Endothelial cell of umbilical vein (primary cell): Measurements from ENCODE around the gene VPS16. TPM values are rescaled to one million over a fixed set of nuclear protein-coding genes. Genes with fewer than 3 reads are reported as not detected.

ENCODE experiments used
- BruUV-seq: library from RNA; stranded (reverse); fragments of 400-500 nt; replicated peaks from 2 replicates; lab custom pipeline; 2021; lab: Mats Ljungman, UMichigan
- CTCF ChIA-PET: fragments of 300-600, 350-600 bp; sonication (Branson Sonifier 250); formaldehyde crosslinking; loops from one replicate; lab custom pipeline; 2021; ENCODE audit warnings: antibody characterized with exemption, inconsistent platforms; lab: Charles Lee
- POLR2A ChIA-PET: fragments of 300-600, 350-600 bp; sonication (Branson Sonifier 250); formaldehyde crosslinking; loops from one replicate; lab custom pipeline; 2021; ENCODE audit warnings: antibody characterized with exemption, inconsistent platforms; lab: Charles Lee
- DNase-seq: peaks from one replicate; pipeline ENCODE4 v3.0.0-alpha.2; 2011; ENCODE audit warnings: low read depth, low spot score
- FAIRE-seq: peaks from 2 replicates; lab custom pipeline; 2011; peaks lifted over from hg19 to GRCh38; lab: Jason Lieb, UNC
- H2AFZ ChIP-seq: 2 replicates; pipeline ENCODE4 v1.6.0; 2012; ENCODE audit warnings: low read depth, low read length, control low read depth, inconsistent platforms
- H3K27ac ChIP-seq: 2 replicates; pipeline ENCODE4 v1.5.1; 2011; ENCODE audit warnings: low read depth, mild to moderate bottlenecking, control low read depth, low read length, moderate library complexity; ENCODE audit not compliant: insufficient read depth
- H3K27me3 ChIP-seq, 2 experiments: 2 replicates each; pipeline versions ENCODE4 v1.6.0 to v1.6.1; 2011; ENCODE audit warnings: low read length in 2 of 2, mixed read lengths in 1 of 2; ENCODE audit not compliant: control insufficient read depth in 2 of 2, insufficient read depth in 2 of 2
- H3K36me3 ChIP-seq, 2 experiments: 2 replicates in 1 of 2; 3 replicates in 1 of 2; pipeline ENCODE4 v1.5.1; 2011; ENCODE audit warnings: low read length in 2 of 2, mild to moderate bottlenecking in 1 of 2, moderate library complexity in 1 of 2; ENCODE audit not compliant: control insufficient read depth in 2 of 2, insufficient read depth in 2 of 2; ENCODE audit errors: extremely low read depth in 1 of 2
- H3K4me1 ChIP-seq: 3 replicates; pipeline ENCODE4 v1.5.1; 2011; ENCODE audit warnings: mild to moderate bottlenecking, low read length; ENCODE audit not compliant: control insufficient read depth, insufficient read depth; ENCODE audit errors: extremely low read depth
- H3K4me2 ChIP-seq: 2 replicates; pipeline ENCODE4 v1.6.1; 2011; ENCODE audit warnings: low read length, control low read depth, mixed read lengths; ENCODE audit not compliant: insufficient read depth
- H3K4me3 ChIP-seq, 3 experiments: fragments of 200-600 bp in 1 of 3; sonication (generic), shearing (Covaris generic) in 1 of 3; replicated peaks in 1 of 3; 2 replicates each; pipeline ENCODE4 v1.5.1; 2011 to 2016; ENCODE audit warnings: control low read depth in 3 of 3, low read length in 3 of 3, mild to moderate bottlenecking in 2 of 3, inconsistent platforms in 1 of 3, low read depth in 1 of 3, moderate library complexity in 1 of 3; ENCODE audit not compliant: insufficient read depth in 1 of 3
- H3K79me2 ChIP-seq: 2 replicates; pipeline ENCODE4 v1.6.0; 2012; ENCODE audit warnings: low read length, inconsistent platforms; ENCODE audit not compliant: control insufficient read depth, insufficient read depth
- H3K9ac ChIP-seq: replicated peaks from 2 replicates; pipeline ENCODE3; 2011; ENCODE audit warnings: low read length, control low read depth; ENCODE audit not compliant: insufficient read depth; ENCODE audit errors: extremely low read depth
- H3K9me1 ChIP-seq: replicated peaks from 3 replicates; pipeline ENCODE4 v1.6.0; 2011; ENCODE audit warnings: mild to moderate bottlenecking, low read length; ENCODE audit not compliant: control insufficient read depth, insufficient read depth; ENCODE audit errors: extremely low read depth
- H3K9me3 ChIP-seq: replicated peaks from 2 replicates; pipeline ENCODE4 v1.5.1; 2012; ENCODE audit warnings: low read length, inconsistent platforms; ENCODE audit not compliant: control insufficient read depth, insufficient read depth
- H4K20me1 ChIP-seq: replicated peaks from 2 replicates; pipeline ENCODE3; 2011; ENCODE audit warnings: mild to moderate bottlenecking, low read length; ENCODE audit not compliant: control insufficient read depth, insufficient read depth; ENCODE audit errors: extremely low read depth
- EZH2 ChIP-seq: IDR thresholded peaks from 2 replicates; pipeline ENCODE4 v1.6.1; 2012; ENCODE audit warnings: borderline replicate concordance, low read depth, mild to moderate bottlenecking, moderate library complexity, low read length, inconsistent platforms; ENCODE audit not compliant: severe bottlenecking
- FOS ChIP-seq: IDR thresholded peaks from 2 replicates; pipeline ENCODE4 v1.6.1; 2011; ENCODE audit warnings: mild to moderate bottlenecking, low read length, moderate library complexity, borderline replicate concordance; ENCODE audit not compliant: insufficient read depth
- GATA2 ChIP-seq: IDR thresholded peaks from 2 replicates; pipeline ENCODE4 v1.7.0; 2011; ENCODE audit warnings: low read depth, mild to moderate bottlenecking, moderate library complexity, mixed read lengths, low read length; ENCODE audit not compliant: insufficient read length, insufficient read depth
- JUN ChIP-seq: IDR thresholded peaks from 2 replicates; pipeline ENCODE4 v1.6.1; 2011; ENCODE audit warnings: borderline replicate concordance, low read depth; ENCODE audit not compliant: insufficient read length, insufficient read depth
- MYC ChIP-seq: IDR thresholded peaks from one replicate; pipeline ENCODE4 v1.6.1; 2011; ENCODE audit warnings: mild to moderate bottlenecking, low read depth, low read length
- POLR2A ChIP-seq: IDR thresholded peaks from 2 replicates; pipeline ENCODE4 v1.6.1; 2012; ENCODE audit warnings: low read depth, mild to moderate bottlenecking, control low read depth, low read length
- POLR2AphosphoS5 ChIP-seq: IDR thresholded peaks from 2 replicates; pipeline ENCODE4 v1.6.1; 2012; ENCODE audit warnings: low read depth, mild to moderate bottlenecking, control low read depth, low read length, moderate library complexity; ENCODE audit not compliant: insufficient read depth
- dilution Hi-C: fragments of 300-500 bp; cut with MboI; formaldehyde crosslinking; loops from one replicate; pipeline ENCODE4 v1.15.0; 2019; ENCODE audit warnings: low sequenced_read_pairs; ENCODE audit not compliant: extremely low pct_ligation_motif_present
- intact Hi-C: fragments of 100-400 bp; cut with micrococcal nuclease; formaldehyde crosslinking; loops from one replicate; pipeline ENCODE4 v1.10.0; 2022
- polyA plus RNA-seq, 4 experiments: library from polyadenylated mRNA; depleted of rRNA in 3 of 4; stranded (reverse) in 3 of 4; unstranded in 1 of 4; fragments of >200 nt; gene quantifications; 2 replicates each; pipeline versions ENCODE4 v1.2.1 to v1.2.3, GENCODE V29; 2011 to 2012; ENCODE audit warnings: missing spikeins in 1 of 4
- total RNA-seq: library from RNA; stranded (reverse); gene quantifications from 2 replicates; pipeline ENCODE4 v1.2.3, GENCODE V29; 2021
- TF ChIP-seq, protein P1 (sequence below), 2 donors: IDR thresholded peaks; 1 replicate in 1 of 2; 2 replicates in 1 of 2; pipeline ENCODE4 v1.5.1; 2011; ENCODE audit warnings: low read length in 2 of 2, mild to moderate bottlenecking in 2 of 2, moderate library complexity in 2 of 2, control low read depth in 1 of 2, inconsistent platforms in 1 of 2, low read depth in 1 of 2; ENCODE audit not compliant: insufficient read depth in 1 of 2; ENCODE audit errors: extremely low read depth in 1 of 2
- TF ChIP-seq, protein P2 (sequence below): IDR thresholded peaks from 2 replicates; pipeline ENCODE4 v1.6.1; 2011; ENCODE audit not compliant: insufficient read depth, insufficient read length

Gene VPS16
- total and polyA plus RNA-seq, 2 donors (not counting 3 experiments of a cell fraction or from before 2014, with no cell fraction given) = 37.6 to 42.3 TPM

DNA sequence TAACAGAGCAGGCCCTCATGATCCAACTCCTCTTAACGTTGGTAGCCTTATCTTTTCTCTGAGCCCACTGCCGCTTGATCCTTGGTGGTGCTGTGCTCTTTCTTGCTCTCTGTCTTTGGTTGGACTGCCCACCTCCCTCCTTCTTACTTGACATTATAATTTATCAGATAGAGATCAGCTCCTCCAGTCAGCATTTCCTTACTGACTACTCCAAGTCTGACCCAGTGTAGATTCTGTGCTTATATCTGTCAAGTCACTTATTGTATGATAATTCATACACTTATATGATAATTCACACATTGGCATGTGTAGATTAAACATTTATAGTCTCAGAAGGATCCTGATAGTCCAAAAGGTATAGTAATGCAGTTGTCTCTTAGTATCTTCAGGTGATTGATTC lies 50.8 kb downstream of the VPS16 start:
- H3K4me2 ChIP-seq = no peak overlapping the region
- no peak for FAIRE-seq
- peaks cover 17% of the 10 kb centered on the region for H3K4me1 ChIP-seq

More for the DNA sequence above, 50.8 kb downstream of the VPS16 start:
- H3K9me3 ChIP-seq = no peaks in the 10 kb centered on the region
- no peak overlapping the region for H3K9ac ChIP-seq
- POLR2A ChIA-PET = no interaction called here
- dilution Hi-C loops (no loop called here), intact Hi-C loops (no loop called here)
- no peaks in the 10 kb centered on the region for H3K36me3 ChIP-seq
- TF ChIP-seq POLR2AphosphoS5 (no peak), GATA2 (no peak), EZH2 (no peak), MYC (no peak), POLR2A (no peak), FOS (no peak), JUN (no peak)
- TF ChIP-seq, protein P1, sequence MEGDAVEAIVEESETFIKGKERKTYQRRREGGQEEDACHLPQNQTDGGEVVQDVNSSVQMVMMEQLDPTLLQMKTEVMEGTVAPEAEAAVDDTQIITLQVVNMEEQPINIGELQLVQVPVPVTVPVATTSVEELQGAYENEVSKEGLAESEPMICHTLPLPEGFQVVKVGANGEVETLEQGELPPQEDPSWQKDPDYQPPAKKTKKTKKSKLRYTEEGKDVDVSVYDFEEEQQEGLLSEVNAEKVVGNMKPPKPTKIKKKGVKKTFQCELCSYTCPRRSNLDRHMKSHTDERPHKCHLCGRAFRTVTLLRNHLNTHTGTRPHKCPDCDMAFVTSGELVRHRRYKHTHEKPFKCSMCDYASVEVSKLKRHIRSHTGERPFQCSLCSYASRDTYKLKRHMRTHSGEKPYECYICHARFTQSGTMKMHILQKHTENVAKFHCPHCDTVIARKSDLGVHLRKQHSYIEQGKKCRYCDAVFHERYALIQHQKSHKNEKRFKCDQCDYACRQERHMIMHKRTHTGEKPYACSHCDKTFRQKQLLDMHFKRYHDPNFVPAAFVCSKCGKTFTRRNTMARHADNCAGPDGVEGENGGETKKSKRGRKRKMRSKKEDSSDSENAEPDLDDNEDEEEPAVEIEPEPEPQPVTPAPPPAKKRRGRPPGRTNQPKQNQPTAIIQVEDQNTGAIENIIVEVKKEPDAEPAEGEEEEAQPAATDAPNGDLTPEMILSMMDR (IDR thresholded peaks at IDR 0.05; ENCODE audit: extremely low read depth in 1 of 2, insufficient read depth in 1 of 2, low read depth in 1 of 2, low read length in 2 of 2) = no peak
- TF ChIP-seq, protein P2, sequence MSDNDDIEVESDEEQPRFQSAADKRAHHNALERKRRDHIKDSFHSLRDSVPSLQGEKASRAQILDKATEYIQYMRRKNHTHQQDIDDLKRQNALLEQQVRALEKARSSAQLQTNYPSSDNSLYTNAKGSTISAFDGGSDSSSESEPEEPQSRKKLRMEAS = no peak
- no peaks in the 10 kb centered on the region for H3K27me3 ChIP-seq
- no peak overlapping the region for H2AFZ ChIP-seq
- H3K27ac ChIP-seq = no peak overlapping the region
- CTCF ChIA-PET = no interaction called here
- H3K9me1 ChIP-seq = no peaks in the 10 kb centered on the region
- H3K4me3 ChIP-seq = no peak overlapping the region
- no peak for DNase-seq
- no TSS peak for BruUV-seq
- peaks cover 2% of the 10 kb centered on the region for H4K20me1 ChIP-seq
- peaks cover 79% of the 10 kb centered on the region for H3K79me2 ChIP-seq
